Measurements from ENCODE around the gene C11orf58.

Gene C11orf58

DNA sequence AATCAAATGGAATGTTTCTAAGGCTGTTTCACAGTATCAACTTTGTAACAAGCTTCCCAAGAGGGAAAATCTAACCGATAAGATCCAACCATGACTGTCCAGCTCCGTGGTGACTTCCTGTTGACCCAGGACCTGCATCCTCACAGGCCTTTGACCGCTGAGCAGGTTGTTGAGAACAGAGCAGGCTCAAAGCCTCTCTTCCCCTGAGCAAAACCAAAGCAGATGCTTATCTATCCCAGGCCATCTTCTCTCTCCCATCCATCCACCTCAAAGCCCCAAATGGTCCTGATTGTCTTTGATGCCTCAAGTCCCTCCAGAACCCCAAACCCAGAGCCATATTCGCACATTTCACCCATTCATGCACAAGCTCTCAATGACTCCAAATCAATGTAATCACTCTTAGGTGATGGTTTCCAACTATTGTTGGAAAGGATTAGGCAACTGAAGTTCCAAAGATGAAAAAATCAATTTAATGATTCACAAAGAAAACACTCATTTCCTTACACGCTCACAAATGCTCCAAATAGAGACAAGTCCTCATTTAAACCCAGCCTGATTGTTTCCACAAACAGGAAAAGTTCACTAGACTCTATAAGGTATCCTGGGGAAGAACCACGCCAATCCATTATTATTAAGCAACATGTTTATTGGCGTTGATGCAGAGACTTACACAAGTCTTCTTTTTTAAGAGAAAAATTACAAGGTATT, 48.7 kb downstream of the C11orf58 start:
- DNase-seq, result peak; percentile 18

DNA sequence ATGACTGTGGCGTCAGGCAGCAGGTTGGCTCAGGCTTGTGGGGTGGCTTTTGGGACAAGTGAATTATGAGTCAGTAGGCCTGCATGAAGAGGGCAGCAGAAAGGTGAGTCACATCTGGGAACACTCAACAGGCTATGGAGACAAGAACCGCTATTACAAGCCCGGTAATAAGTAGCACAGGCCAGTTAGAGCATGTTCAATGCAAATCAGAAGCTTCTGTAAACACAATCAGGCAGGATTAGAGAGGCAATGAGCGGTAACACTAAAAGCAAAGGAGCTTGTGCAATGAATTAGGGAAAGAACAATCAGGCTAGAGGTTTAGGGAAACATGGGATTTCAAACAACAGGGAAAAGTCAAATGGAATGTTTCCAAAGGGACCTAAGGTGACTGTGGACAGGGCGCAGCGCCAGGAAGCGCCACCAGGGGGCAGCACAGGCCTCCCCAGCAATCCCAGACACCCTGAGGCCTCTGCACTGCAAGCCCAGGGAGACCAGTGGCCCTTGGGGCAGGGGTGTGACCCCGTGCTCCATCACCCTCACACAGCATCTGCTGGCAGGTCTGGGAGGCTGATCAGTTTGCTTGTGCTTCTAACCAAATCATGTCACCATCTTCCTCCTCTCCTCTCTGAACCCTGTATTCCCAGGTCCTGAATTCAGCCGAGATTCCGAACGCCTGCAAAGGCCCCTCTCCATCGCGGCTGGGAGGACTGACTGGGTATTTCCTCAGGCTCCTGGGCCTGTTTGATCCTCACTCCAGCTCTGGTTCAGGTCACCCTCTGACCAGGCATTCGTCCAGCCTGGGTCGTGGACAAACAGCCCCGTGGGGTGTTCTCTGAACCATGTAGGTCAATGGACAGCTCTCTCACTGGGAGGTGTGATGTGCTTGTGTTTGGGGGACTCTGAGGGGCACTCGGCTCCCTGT, 50.0 kb downstream of the C11orf58 start:
- peak; percentile 53 for DNase-seq

DNA sequence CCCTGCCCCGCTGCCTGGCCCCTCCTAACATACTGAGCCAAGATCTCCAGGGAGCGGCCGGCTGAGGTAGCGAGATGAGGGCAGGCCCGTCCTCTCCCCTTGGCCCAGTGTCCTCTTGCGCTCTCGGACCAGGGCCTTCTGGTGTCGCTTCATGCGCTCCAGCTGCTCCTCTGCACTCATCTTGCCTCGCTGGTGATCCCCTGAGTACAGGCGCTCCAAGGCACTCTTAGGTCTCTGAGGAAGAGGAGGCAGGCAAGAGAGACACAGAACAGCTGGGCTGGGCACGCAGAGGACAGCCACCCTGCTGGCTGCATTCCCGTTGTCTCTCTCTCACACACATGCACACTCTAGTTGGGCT, 50.6 kb downstream of the C11orf58 start:
- DNase-seq, result no peak

DNA sequence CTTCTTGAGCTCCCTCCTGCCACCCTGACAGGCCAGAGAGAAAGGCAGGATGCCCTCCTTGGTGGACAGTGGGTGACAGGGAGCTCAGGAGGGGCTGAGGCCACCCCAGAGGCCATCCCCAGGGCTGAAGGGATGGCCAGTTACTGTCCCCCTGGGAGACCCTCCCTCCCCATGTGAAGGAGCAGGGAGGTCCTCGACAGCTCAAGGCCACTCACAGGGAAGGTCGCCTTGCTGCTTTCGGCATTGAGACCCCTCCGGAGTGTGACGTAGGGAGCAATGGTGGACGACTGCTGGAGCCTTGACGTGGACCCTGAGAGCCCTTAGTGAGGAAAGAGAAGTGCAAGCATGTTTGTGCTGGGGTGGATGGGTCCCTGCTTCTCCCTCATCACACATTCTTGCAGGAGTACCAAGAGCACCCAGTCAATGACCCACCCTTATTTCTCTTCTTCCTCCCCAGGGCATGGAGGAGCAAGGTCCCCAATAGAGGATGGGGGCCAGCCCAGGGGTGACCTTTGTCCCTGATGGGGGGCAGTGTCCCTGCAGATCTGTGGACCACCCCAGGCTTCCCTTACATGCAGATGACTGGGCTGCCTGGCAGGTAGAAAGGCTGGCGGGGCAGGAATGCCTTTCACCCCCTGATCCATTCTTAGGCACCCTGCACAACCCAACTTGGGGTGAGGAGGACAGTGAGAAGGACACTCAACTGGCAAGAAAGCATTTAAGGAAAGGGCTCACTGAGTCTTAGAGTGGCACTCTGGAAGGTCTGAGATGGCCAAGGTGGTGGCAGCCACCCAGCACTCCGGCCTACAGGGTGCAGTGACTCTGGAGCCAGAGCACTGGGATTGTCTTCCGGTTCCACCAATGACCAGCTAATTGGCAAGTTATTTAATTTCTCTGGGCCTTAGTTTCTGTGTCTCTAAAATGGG, 51.4 kb downstream of the C11orf58 start:
- no peak for DNase-seq

DNA sequence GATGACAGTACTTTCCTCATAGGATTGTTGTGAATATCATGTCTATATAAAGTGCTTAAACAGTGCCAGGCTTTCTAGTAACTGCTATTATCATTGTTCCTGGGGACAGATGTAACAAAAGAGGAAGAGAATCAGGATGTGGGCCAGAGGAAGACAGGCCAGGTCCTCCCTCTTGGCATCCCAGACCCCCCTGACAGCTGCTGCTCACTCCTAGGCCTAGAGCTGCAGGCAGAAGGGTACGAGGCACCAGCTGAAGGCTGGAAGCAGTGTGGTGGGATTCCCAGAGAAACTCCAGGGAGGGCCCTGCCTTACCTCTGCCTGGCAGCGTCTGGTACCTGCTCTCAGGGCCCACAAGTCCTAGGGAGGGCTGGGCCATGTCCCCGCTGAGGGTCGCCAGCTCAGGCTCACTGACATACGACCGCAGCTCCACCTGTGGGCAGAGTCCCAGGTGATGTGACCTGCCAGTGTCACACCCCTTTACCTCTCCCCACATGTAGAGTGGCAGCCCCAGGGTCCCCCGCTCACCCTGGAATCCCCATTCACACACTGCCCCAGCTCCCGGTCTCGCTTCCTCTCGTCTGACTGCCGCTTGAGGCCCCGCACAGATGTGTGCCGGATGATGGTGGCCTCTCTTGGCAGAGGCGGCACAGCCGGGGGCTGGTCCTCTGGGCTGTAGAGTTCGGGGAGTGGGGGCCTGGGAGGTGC, 52.2 kb downstream of the C11orf58 start:
- no peak for DNase-seq

DNA sequence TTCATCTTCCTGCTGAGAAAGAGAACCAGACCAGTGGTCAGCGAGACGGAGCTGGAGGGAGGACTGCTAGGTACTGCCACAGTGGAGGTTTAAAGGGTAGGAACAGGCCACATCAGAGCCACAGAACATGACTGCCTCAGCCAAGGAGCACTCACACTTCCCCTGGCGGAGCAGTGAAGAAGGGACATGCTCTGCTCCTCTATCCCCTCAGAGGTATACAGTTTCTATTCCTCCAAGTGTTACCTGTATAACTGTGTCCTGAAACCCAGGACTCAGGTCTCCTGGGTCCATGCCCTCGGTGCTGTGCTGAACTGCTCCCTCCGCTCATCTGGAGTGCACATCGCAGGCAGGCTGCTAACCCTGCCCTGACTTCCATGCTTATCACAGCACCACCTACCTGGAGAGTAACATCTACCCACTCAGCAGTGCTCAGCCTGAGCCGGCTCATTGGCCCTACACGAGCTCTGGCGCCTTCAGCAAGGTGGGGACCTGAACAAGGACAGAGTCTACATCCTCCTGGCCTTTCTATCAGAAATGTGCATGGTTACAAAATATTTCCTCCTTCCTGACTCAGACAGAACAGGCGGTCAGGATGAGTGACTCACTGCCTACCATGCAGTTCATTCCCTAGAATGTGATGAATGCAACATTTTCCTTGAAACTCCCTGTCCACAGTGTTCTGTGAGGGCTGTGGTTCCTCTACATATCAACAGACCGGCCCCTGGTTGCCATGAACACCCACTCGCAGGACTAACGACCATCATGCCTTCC, 52.9 kb downstream of the C11orf58 start:
- peak; percentile 92 for DNase-seq

DNA sequence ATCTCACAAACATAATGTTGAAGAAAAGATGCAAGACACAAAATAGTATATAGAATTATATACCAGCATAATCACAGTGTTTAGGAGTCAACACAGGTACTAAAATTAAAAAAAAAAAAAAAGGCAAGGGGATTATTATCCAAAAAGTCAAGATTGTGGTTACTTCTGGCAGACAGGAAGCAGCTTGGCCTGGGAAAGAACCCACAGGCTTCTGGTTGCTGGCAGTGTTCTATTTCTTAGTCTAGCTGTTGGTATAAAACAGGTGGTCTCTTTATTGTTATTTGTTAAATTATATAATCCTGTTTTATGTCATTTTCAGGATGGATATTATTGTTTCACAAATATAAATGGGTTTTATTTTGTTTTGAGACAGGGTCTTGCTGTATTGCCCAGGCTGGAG, 54.0 kb downstream of the C11orf58 start:
- no peak for DNase-seq

DNA sequence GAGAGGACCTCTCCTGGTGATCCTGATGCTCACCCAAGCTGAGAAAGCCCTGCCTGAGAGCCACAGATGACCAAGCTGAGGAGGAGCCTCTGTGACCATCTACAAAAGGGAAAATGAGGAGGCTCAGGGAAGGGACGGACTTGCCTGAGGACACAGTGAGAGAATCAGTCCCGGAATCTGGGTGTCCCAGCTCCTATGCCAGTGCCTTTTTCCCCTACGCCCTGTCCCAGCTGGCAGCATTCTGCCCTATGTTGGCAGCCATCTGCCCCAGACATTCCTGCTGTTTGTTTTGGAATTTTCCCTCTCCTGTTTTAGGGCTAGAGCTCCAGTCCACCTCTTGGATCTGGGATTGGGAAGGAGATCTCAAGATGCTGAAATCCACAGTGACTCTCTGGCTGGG, 54.6 kb downstream of the C11orf58 start:
- DNase-seq, result no peak

DNA sequence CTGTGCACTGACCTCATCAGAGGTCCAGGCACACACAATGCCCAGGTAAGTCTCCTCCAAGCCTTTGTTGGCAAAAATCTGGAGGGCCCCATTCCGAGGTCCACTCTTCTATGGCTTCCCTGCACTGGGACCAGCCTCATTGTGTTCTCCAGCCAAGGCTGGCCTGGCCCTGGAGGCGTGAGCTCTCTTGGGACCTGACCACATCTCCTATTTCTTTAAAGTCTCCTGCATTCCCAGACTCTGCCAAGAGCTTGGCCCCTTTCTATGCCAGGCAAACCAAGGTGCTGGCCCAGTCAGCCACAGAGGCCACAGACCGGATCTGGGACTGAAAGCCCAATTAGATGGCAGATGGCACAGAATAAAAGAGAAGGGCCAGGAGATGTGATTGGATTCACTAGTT, 55.1 kb downstream of the C11orf58 start:
- no peak for DNase-seq

DNA sequence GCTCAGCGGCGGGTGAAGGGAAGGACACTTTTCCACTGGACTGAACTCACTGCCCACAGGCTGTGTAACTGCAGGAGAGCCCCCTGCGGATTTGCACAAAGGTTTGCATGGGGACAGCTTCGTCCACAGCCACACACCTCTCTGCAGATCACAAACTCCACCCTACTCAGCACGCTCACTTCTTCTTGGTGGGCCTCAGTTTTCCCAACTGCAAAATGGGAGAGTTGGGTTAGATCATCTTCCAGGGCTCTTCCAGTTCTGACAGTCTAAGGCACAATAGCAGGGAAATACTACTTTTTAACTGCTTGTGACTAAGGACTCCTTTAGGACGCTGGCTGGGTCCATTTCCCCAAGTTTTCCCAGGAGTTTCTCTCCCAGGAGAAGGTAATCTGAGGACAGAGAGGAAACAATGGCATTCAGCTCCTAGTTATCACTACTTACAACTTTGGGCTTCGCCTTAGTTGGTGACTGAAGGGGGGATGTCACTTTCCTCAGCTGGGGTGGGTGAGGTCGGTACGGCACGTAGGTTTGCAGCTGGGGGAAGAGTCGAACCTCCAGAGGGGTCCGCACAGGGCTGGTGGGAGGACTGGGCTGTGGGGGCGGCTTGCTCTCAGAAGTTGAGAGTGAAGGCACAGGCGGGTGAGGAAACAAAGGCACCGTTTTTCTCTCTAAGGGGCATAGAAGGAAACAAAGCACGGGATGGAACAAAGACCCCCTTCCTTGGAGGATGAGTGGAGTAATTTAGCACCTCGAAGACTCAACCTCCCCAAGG, 55.8 kb downstream of the C11orf58 start:
- no peak for DNase-seq

DNA sequence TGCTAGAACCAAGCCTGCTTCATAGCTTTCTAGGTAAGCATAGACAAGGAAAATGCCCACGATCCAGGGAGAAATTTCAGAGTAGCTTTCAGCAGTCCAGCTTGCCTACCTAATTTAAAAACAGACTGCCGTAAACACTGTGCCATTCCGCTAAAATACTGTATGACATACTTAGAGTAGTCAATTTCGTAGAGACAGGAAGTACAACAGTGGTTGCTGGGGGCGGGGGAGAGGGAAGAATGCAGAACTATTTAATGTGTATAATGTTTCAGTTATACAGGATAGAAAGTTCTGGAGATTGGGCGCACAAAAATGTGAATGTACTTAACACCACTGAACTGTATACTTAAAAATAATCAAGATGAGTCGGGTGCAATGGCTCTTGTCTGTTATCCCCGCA, 56.7 kb downstream of the C11orf58 start:
- peak; percentile 28 for DNase-seq

DNA sequence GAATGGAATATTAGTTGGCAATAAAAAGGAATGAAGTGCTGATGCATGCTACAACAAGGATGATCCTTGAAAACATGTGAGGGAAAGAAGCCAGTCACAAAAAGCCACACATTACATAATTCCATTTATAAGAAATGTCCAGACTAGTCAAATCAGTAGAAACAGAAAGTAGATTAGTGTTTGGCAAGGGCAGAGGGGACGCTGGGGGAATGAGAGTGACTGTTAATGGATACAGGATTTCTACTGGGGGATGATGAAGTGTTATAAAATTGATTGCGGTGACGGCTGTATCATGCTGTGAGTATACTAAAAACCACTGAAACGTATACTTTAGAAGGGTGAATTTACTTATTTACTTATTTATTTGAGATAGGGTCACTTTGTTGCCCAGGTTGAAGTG, 57.9 kb downstream of the C11orf58 start:
- DNase-seq, result no peak

DNA sequence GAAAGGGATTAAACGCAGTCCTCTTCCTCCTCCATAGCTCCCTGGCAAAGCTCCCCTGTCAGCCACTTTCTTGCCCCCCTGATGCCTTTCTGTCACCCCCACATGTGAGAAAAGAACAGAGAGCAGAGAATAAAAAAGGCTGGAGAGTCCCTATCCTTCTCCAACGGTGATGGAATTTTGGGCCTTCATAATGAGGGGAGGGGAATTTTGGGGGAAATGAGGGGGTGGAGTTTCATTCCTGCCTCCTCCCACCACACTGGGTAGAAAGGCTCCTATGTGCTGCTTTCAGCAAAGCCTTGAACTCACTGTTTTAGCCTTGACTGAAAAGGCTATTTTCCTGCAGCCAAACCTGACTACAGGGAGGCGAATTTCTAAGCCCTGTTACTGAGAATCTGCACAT, 59.3 kb downstream of the C11orf58 start:
- DNase-seq, result no peak

DNA sequence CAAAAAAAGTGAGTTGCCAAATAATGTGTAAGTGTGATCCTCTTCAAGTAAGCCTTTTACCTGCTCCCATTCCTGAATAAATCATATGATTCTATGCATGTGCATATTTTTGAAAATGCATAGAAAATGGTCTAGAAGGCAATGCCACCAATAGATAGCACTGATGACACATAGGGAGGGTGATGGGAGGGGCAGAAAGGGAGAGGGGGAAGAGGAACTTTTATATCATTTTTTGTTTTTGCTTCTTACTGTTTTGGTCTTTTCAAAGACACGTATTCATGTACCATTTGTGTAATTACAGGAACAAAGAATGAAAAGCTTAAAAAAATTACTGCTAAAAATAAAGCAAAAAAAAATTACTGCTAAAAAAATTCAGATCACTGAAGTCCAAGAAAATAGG, 60.8 kb downstream of the C11orf58 start:
- no peak for DNase-seq

DNA sequence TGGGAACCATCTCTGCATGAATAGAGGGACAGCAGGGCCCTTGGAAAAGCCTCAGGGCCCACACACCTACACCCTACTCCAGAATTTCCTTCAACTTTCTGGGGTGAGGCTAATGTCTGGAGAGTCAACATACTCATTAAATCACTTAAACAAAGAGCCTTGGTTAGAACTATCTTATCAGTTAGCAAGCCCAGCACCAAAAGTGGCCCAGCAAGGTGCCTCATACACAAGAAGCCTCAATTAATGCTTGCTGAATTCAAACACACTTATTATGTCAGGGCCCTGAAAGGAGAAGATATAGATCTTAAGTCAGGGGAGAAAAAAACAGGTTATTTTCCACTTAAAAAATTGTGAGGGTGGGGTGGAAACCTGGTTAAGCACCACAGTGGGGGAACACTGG, 61.4 kb downstream of the C11orf58 start:
- no peak for DNase-seq

DNA sequence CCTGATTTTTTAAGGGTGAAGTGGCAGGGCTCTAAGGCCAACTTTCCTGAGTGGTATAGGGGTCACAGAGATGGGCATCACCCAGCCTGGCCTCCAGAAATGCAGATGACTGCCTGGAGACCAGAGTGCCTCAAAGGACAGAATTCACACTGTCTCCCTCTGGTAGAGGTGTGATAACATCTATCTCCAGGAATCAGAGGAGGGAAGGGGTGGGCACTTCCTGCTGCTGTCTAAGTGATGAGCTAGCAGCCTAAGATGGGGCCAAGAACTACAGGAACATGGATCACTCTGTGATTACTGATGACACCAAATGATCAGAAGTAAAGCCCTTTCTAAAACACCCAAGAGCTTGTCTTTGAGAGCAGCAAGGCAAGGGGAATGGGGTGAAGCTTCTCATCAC, 61.9 kb downstream of the C11orf58 start:
- no peak for DNase-seq

DNA sequence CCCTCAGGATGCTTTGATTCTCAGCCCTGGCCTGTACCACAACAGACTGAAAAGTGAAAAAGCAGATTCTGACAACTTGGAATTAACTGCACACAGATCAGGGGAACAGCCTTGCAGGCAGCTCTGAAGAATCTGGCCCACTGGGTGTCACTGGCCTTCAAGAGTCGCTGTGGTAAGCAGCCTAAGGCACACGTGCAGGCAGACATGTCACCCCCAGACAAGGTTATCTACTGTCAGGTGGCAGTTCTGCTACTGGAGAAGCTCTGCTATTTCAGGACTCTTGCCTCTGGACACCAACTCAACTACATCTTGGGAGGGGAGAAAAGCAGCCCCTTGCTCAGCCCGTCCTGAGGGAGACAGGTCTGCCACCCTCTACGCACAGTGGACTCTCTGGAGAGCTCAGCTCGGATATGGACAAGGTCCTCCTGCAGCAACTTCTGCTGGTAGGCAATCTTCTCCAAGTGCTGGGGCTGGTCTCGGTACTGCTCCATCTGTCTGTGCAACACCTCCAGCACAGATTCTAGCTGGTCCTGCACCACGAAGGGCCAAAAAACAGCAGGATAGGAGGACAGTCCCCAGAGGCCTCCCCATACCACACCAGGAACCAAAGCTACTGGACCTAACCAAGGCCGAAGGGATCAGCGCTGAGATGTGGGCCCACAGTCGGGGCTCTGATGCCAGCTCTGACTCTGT, 63.0 kb downstream of the C11orf58 start:
- DNase-seq, result no peak

DNA sequence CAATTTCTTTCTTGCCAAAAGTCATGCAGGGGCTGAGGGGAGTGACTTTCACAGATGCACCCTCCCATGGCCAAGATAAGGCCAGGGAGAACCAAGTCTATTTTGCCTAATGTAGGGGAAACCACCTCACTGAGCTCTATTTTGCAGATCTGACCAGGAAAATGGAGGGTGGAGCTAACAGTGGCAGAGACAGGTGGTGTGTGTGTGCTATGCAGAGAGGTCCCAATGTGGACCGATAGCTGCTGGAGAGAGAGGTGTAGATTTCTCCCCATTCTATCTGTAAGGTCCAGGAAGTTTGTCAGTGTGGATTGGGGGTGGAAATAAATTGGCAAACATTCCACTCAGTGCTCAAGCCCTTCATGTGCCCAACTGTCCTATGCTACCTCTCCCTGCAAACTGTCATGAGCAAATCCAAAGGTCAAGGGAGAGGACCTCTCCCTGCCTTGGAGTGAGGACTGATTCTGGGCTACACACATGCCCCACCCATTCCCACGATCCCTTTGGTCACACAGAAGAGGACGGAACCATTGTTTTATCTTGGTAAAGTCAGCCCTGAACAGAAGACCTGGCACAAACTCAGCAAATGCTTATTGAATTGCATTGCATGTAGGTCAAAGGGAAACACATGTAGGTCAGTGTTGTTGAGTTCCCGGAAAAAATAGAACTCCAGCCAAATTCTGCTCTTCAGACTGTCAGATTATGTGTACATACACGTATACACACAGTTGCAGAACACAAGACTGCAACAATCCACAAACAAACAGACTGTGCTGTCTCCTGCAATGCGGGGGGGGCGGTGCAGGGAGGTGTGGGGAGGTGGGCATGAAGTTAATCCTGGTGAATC, 65.9 kb downstream of the C11orf58 start:
- DNase-seq, result peak; percentile 14

DNA sequence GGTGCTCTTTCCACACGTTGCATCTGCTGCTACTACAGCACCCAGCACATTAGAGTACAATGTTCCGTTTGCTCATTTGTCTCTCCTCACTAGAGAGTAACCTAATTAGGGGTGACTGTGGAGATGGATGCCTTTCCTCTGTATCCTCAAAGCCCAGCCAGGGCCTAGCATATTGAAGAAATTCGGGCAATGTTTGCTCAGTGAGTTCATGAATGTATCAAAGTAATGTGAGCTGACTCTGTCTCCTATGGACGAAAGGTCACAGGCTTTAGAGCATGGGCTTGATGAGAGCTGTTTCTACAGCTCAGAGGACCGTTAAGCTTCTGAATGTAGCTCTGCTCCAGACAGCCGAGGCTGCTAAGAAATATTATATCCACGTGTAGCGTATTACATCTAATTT, 67.5 kb downstream of the C11orf58 start:
- DNase-seq, result no peak
